Heart right ventricle (tissue), 16 donors: ENCODE results near the gene B3GALT5. TPM values are rescaled to one million over a fixed set of nuclear protein-coding genes. Genes with fewer than 3 reads are reported as not detected.

ENCODE experiments used
- ATAC-seq, 8 donors: fragments of 200-7000 bp; cut with Tn5 transposase; one replicate each; pipeline ENCODE4 v1.9.1; 2020; ENCODE audit warnings: mild to moderate bottlenecking in 8 of 8, moderate library complexity in 8 of 8, moderate number of reproducible peaks in 1 of 8
- DNase-seq, 2 donors: peaks; one replicate each; pipeline ENCODE4 v3.0.0-alpha.2; 2020
- H3K27ac ChIP-seq, 10 donors: fragments of 200-600 bp; sonication (generic) in 2 of 10; one replicate each; pipeline versions ENCODE4 v1.5.0 to v1.8.0; 2020 to 2022; ENCODE audit warnings: mild to moderate bottlenecking in 3 of 10
- H3K27me3 ChIP-seq, 7 donors: fragments of 200-600 bp; one replicate each; pipeline ENCODE4 v1.8.0; 2021 to 2022; ENCODE audit warnings: mild to moderate bottlenecking in 2 of 7
- H3K36me3 ChIP-seq, 9 donors: fragments of 200-600 bp; sonication (generic) in 1 of 9; one replicate each; pipeline versions ENCODE4 v1.5.0 to v1.8.0; 2020 to 2022; ENCODE audit warnings: mild to moderate bottlenecking in 2 of 9
- H3K4me1 ChIP-seq, 9 donors: fragments of 200-600 bp; sonication (generic) in 1 of 9; one replicate each; pipeline versions ENCODE4 v1.5.0 to v1.8.0; 2020 to 2022; ENCODE audit warnings: mild to moderate bottlenecking in 4 of 9
- H3K4me3 ChIP-seq, 10 donors: fragments of 200-600 bp; sonication (generic) in 2 of 10; one replicate each; pipeline versions ENCODE4 v1.5.0 to v1.8.0; 2020 to 2022; ENCODE audit warnings: mild to moderate bottlenecking in 7 of 10, moderate library complexity in 2 of 10
- H3K9me3 ChIP-seq, 11 donors: fragments of 200-600 bp in 10 of 11; sonication (generic) in 2 of 11; one replicate each; pipeline versions ENCODE4 v1.5.0 to v1.8.0; 2013 to 2022; ENCODE audit warnings: mild to moderate bottlenecking in 2 of 11, control low read depth in 1 of 11, moderate library complexity in 1 of 11
- WGBS, 2 donors: extraction: QIAGEN DNeasy Blood & Tissue Kit; methylation state at CpG; one replicate each; pipeline ENCODE4 v1.1.7; 2013; ENCODE audit warnings: inconsistent platforms in 1 of 2; 5-methylcytosine and 5-hydroxymethylcytosine counted together
- intact Hi-C, 10 donors: fragments of 100-400 bp; cut with DNase I; formaldehyde crosslinking; loops; one replicate each; pipeline versions ENCODE4 v1.11.1 to v1.14.2; 2022
- polyA plus RNA-seq, 2 donors: library from polyadenylated mRNA; stranded (reverse); fragments of 200-250 nt; gene quantifications; one replicate each; pipeline ENCODE4 v1.2.3, GENCODE V29; 2013
- total RNA-seq, 10 donors: library from RNA; stranded (reverse); fragmentation: NEBNext Ultra II Directional in 3 of 10; extraction: Animal tissue kit (Norgen Biotek cat#: 25700) in 3 of 10; gene quantifications; one replicate each; pipeline versions ENCODE4 v1.2.1 to v1.2.4, GENCODE V29; 2021 to 2023
- TF ChIP-seq, protein P1 (sequence below), 9 donors: fragments of 200-600 bp; sonication (generic) in 2 of 9; IDR thresholded peaks; one replicate each; pipeline versions ENCODE4 v1.5.0 to v1.8.0; 2021 to 2022; ENCODE audit warnings: antibody characterized with exemption in 9 of 9, mild to moderate bottlenecking in 5 of 9, moderate library complexity in 1 of 9
- donor health status: Arrhythmogenic right ventricular cardiomyopathy.
- donor health status: ischemic (EF 13 %, LVEDD 7.1; RV severe dilation, severe dysfunction).
- donor health status: healthy with polysubstance abuse.
- donor health status: DM: no; HTN: yes; CAD: no.
- donor health status: DM: no; HTN: no; CAD: no.
- donor health status: ischemic (EF 25% LVEDD 6.9; RV normal size, moderate dysfunction).
- donor health status: ischemic (EF 25% LVEDD 5.7; RV mildly dilated, moderate dysfunction).
- donor health status: healthy.
- donor health status: DM: yes; HTN: yes; CAD: no.
- donor health status: Ischemic cardiomyopathy.
- donor health status: ischemic (EF 35%, LVEDD 5.7; RV mildly dilated, moderate dysfunction).
- donor health status: nonischemic (EF 11% LVEDD 7.7; RV severe dilation, severe dysfunction).
- donor health status: DM: yes; HTN: yes; CAD: no.
- donor health status: PGD.
- donor health status: ischemic (EF 29% LVEDD 5.4; RV normal size, mild dysfunction).
- donor health status: nonischemic (EF 23%, LVEDD 6.1; RV moderate dilation, normal function).

The B3GALT5 gene
- total and polyA plus RNA-seq, 12 donors = under 0.01 to 0.81 (median 0.15) TPM; not detected in 1

- Histone ChIP-seq H3K9me3 (no peaks in the 10 kb centered on the region), H3K4me1 (peaks cover 0 to 7% (median 5%) of the 10 kb centered on the region in 9 donors), H3K4me3 (no peak overlapping the region), H3K27ac (no peak overlapping the region), H3K36me3 (no peaks in the 10 kb centered on the region), H3K27me3 (peaks cover 0 to 57% (median 38%) of the 10 kb centered on the region in 7 donors)
- WGBS, 2 donors = 51 to 63% methylated on average over 5 of the region's 5 CpGs
- intact Hi-C loops = loop anchor here in 1 of 10 donors (5.0 kb wide), 1 partner anchor 94 kb away; no protein-coding TSS in a partner anchor
- DNase-seq = no peak
- TF ChIP-seq, protein P1, sequence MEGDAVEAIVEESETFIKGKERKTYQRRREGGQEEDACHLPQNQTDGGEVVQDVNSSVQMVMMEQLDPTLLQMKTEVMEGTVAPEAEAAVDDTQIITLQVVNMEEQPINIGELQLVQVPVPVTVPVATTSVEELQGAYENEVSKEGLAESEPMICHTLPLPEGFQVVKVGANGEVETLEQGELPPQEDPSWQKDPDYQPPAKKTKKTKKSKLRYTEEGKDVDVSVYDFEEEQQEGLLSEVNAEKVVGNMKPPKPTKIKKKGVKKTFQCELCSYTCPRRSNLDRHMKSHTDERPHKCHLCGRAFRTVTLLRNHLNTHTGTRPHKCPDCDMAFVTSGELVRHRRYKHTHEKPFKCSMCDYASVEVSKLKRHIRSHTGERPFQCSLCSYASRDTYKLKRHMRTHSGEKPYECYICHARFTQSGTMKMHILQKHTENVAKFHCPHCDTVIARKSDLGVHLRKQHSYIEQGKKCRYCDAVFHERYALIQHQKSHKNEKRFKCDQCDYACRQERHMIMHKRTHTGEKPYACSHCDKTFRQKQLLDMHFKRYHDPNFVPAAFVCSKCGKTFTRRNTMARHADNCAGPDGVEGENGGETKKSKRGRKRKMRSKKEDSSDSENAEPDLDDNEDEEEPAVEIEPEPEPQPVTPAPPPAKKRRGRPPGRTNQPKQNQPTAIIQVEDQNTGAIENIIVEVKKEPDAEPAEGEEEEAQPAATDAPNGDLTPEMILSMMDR (IDR thresholded peaks at IDR 0.05) = no peak
- ATAC-seq = no peak
Measured at GRCh38 chr21:39616211-39616772, 3.6 kb downstream of the B3GALT5 start.

- Histone ChIP-seq H3K4me1 (no peaks in the 10 kb centered on the region), H3K27ac (no peak overlapping the region), H3K27me3 (peaks cover 0 to 11% (median 0%) of the 10 kb centered on the region in 7 donors), H3K4me3 (no peak overlapping the region), H3K9me3 (peaks cover 0 to 9% (median 0%) of the 10 kb centered on the region in 11 donors), H3K36me3 (no peaks in the 10 kb centered on the region)
- ATAC-seq (no peak), DNase-seq (no peak)
- intact Hi-C loops = no loop called here
- TF ChIP-seq, protein P1 (IDR thresholded peaks at IDR 0.05) = no peak
Measured at GRCh38 chr21:39620856-39621255, 8.1 kb downstream of the B3GALT5 start.

GRCh38 chr21:39625211-39625895 lies 12.6 kb downstream of the B3GALT5 start:
- intact Hi-C loops = no loop called here
- Histone ChIP-seq H3K4me3 (no peak overlapping the region), H3K27me3 (peaks cover 0 to 7% (median 0%) of the 10 kb centered on the region in 7 donors), H3K4me1 (no peaks in the 10 kb centered on the region), H3K36me3 (no peaks in the 10 kb centered on the region), H3K9me3 (peaks cover 0 to 9% (median 0%) of the 10 kb centered on the region in 11 donors), H3K27ac (no peak overlapping the region)
- 82% methylated on average over 12 of the region's 12 CpGs for whole genome bisulfite sequencing, 2 donors
- DNase-seq (no peak), ATAC-seq (no peak)
- TF ChIP-seq, protein P1 (IDR thresholded peaks at IDR 0.05) = no peak

GRCh38 chr21:39628385-39628784 lies 15.6 kb downstream of the B3GALT5 start:
- no peaks in the 10 kb centered on the region for H3K4me1 ChIP-seq
- H3K27ac ChIP-seq = no peak overlapping the region
- peaks cover 0 to 7% (median 0%) of the 10 kb centered on the region in 7 donors for H3K27me3 ChIP-seq
- DNase-seq = no peak
- no peaks in the 10 kb centered on the region for H3K36me3 ChIP-seq
- no peak overlapping the region for H3K4me3 ChIP-seq
- WGBS, 2 donors = 53 to 66% methylated on average over 8 of the region's 8 CpGs
- H3K9me3 ChIP-seq = peaks cover 0 to 8% (median 0%) of the 10 kb centered on the region in 11 donors
- intact Hi-C loops = no loop called here
- TF ChIP-seq, protein P1 (IDR thresholded peaks at IDR 0.05) = no peak
- no peak for ATAC-seq
